ENCODE results near the gene FCGR2B. TPM values are rescaled to one million over a fixed set of nuclear protein-coding genes. Genes with fewer than 3 reads are reported as not detected.
"Not testable (repeated sequence)": the region's sequence is repeated elsewhere in the genome, so short reads cannot be mapped to it uniquely, and the experiment has no call there.

Gene FCGR2B
- total and polyA plus RNA-seq, 2 donors (not counting 3 experiments of a cell fraction or from before 2014, with no cell fraction given), result not detected

- H3K27me3 ChIP-seq (ENCODE audit: control insufficient read depth in 2 of 2, insufficient read depth in 2 of 2, low read length in 2 of 2); H3K4me1 ChIP-seq (ENCODE audit: control insufficient read depth, extremely low read depth, insufficient read depth, low read length); intact Hi-C loops (cut with micrococcal nuclease); dilution Hi-C loops (cut with MboI; ENCODE audit: extremely low pct_ligation_motif_present, low sequenced_read_pairs); BruUV-seq (replicated peaks); H3K36me3 ChIP-seq (ENCODE audit: control insufficient read depth in 2 of 2, extremely low read depth in 1 of 2, insufficient read depth in 2 of 2, low read length in 2 of 2); H3K9me1 ChIP-seq (replicated peaks; ENCODE audit: control insufficient read depth, extremely low read depth, insufficient read depth, low read length); H3K27ac ChIP-seq (ENCODE audit: insufficient read depth, low read depth, low read length); DNase-seq (ENCODE audit: low read depth, low spot score); H4K20me1 ChIP-seq (replicated peaks; ENCODE audit: control insufficient read depth, extremely low read depth, insufficient read depth, low read length); H3K79me2 ChIP-seq (ENCODE audit: control insufficient read depth, insufficient read depth, low read length); H2AFZ ChIP-seq (ENCODE audit: low read depth, low read length); H3K4me3 ChIP-seq (replicated peaks in 1 of 3; ENCODE audit: insufficient read depth in 1 of 3, low read depth in 1 of 3, low read length in 3 of 3); H3K9ac ChIP-seq (replicated peaks; ENCODE audit: extremely low read depth, insufficient read depth, low read length); POLR2A ChIA-PET; H3K4me2 ChIP-seq (ENCODE audit: insufficient read depth, low read length); H3K9me3 ChIP-seq (replicated peaks; ENCODE audit: control insufficient read depth, insufficient read depth, low read length); CTCF ChIA-PET: not testable (repeated sequence)
- peak; percentile 91 for FAIRE-seq
Measured at GRCh38 chr1:161671045-161672020, 8.4 kb downstream of the FCGR2B start.

GRCh38 chr1:161673437-161673836, 10.5 kb downstream of the FCGR2B start:
- BruUV-seq (replicated peaks); H3K27ac ChIP-seq (ENCODE audit: insufficient read depth, low read depth, low read length); dilution Hi-C loops (cut with MboI; ENCODE audit: extremely low pct_ligation_motif_present, low sequenced_read_pairs); H3K4me2 ChIP-seq (ENCODE audit: insufficient read depth, low read length); H3K36me3 ChIP-seq (ENCODE audit: control insufficient read depth in 2 of 2, extremely low read depth in 1 of 2, insufficient read depth in 2 of 2, low read length in 2 of 2); H4K20me1 ChIP-seq (replicated peaks; ENCODE audit: control insufficient read depth, extremely low read depth, insufficient read depth, low read length); H3K9me3 ChIP-seq (replicated peaks; ENCODE audit: control insufficient read depth, insufficient read depth, low read length); CTCF ChIA-PET; H3K79me2 ChIP-seq (ENCODE audit: control insufficient read depth, insufficient read depth, low read length); H3K9ac ChIP-seq (replicated peaks; ENCODE audit: extremely low read depth, insufficient read depth, low read length); H3K27me3 ChIP-seq (ENCODE audit: control insufficient read depth in 2 of 2, insufficient read depth in 2 of 2, low read length in 2 of 2); intact Hi-C loops (cut with micrococcal nuclease); DNase-seq (ENCODE audit: low read depth, low spot score); H3K4me3 ChIP-seq (replicated peaks in 1 of 3; ENCODE audit: insufficient read depth in 1 of 3, low read depth in 1 of 3, low read length in 3 of 3); H3K4me1 ChIP-seq (ENCODE audit: control insufficient read depth, extremely low read depth, insufficient read depth, low read length); H2AFZ ChIP-seq (ENCODE audit: low read depth, low read length); FAIRE-seq; POLR2A ChIA-PET; H3K9me1 ChIP-seq (replicated peaks; ENCODE audit: control insufficient read depth, extremely low read depth, insufficient read depth, low read length): not testable (repeated sequence)

GRCh38 chr1:161674447-161674846, 11.5 kb downstream of the FCGR2B start:
- H3K79me2 ChIP-seq (ENCODE audit: control insufficient read depth, insufficient read depth, low read length); H3K9me3 ChIP-seq (replicated peaks; ENCODE audit: control insufficient read depth, insufficient read depth, low read length); BruUV-seq (replicated peaks); H3K27ac ChIP-seq (ENCODE audit: insufficient read depth, low read depth, low read length); H3K9me1 ChIP-seq (replicated peaks; ENCODE audit: control insufficient read depth, extremely low read depth, insufficient read depth, low read length); H3K4me2 ChIP-seq (ENCODE audit: insufficient read depth, low read length); H3K27me3 ChIP-seq (ENCODE audit: control insufficient read depth in 2 of 2, insufficient read depth in 2 of 2, low read length in 2 of 2); intact Hi-C loops (cut with micrococcal nuclease); H4K20me1 ChIP-seq (replicated peaks; ENCODE audit: control insufficient read depth, extremely low read depth, insufficient read depth, low read length); H3K4me3 ChIP-seq (replicated peaks in 1 of 3; ENCODE audit: insufficient read depth in 1 of 3, low read depth in 1 of 3, low read length in 3 of 3); DNase-seq (ENCODE audit: low read depth, low spot score); H3K36me3 ChIP-seq (ENCODE audit: control insufficient read depth in 2 of 2, extremely low read depth in 1 of 2, insufficient read depth in 2 of 2, low read length in 2 of 2); H3K9ac ChIP-seq (replicated peaks; ENCODE audit: extremely low read depth, insufficient read depth, low read length); dilution Hi-C loops (cut with MboI; ENCODE audit: extremely low pct_ligation_motif_present, low sequenced_read_pairs); CTCF ChIA-PET; H3K4me1 ChIP-seq (ENCODE audit: control insufficient read depth, extremely low read depth, insufficient read depth, low read length); FAIRE-seq; POLR2A ChIA-PET; H2AFZ ChIP-seq (ENCODE audit: low read depth, low read length): not testable (repeated sequence)

GRCh38 chr1:161674908-161675307, 12.0 kb downstream of the FCGR2B start:
- H3K4me2 ChIP-seq (ENCODE audit: insufficient read depth, low read length); H3K9ac ChIP-seq (replicated peaks; ENCODE audit: extremely low read depth, insufficient read depth, low read length); CTCF ChIA-PET; POLR2A ChIA-PET; H3K27ac ChIP-seq (ENCODE audit: insufficient read depth, low read depth, low read length); BruUV-seq (replicated peaks); H3K4me3 ChIP-seq (replicated peaks in 1 of 3; ENCODE audit: insufficient read depth in 1 of 3, low read depth in 1 of 3, low read length in 3 of 3); H3K36me3 ChIP-seq (ENCODE audit: control insufficient read depth in 2 of 2, extremely low read depth in 1 of 2, insufficient read depth in 2 of 2, low read length in 2 of 2); H3K79me2 ChIP-seq (ENCODE audit: control insufficient read depth, insufficient read depth, low read length); dilution Hi-C loops (cut with MboI; ENCODE audit: extremely low pct_ligation_motif_present, low sequenced_read_pairs); H3K4me1 ChIP-seq (ENCODE audit: control insufficient read depth, extremely low read depth, insufficient read depth, low read length); intact Hi-C loops (cut with micrococcal nuclease); H3K27me3 ChIP-seq (ENCODE audit: control insufficient read depth in 2 of 2, insufficient read depth in 2 of 2, low read length in 2 of 2); H3K9me3 ChIP-seq (replicated peaks; ENCODE audit: control insufficient read depth, insufficient read depth, low read length); FAIRE-seq; H3K9me1 ChIP-seq (replicated peaks; ENCODE audit: control insufficient read depth, extremely low read depth, insufficient read depth, low read length); DNase-seq (ENCODE audit: low read depth, low spot score); H2AFZ ChIP-seq (ENCODE audit: low read depth, low read length); H4K20me1 ChIP-seq (replicated peaks; ENCODE audit: control insufficient read depth, extremely low read depth, insufficient read depth, low read length): not testable (repeated sequence)

All from endothelial cell of umbilical vein (primary cell).